GM12864 (cell line): Measurements from ENCODE around the gene SCO1.
"Not testable (repeated sequence)": the region's sequence is repeated elsewhere in the genome, so short reads cannot be mapped to it uniquely, and the experiment has no call there.

Experiments
- DNase-seq: peaks from one replicate; pipeline ENCODE4 v3.0.0-alpha.2; 2011; ENCODE audit warnings: low read depth
- H3K4me3 ChIP-seq: 2 replicates; pipeline ENCODE4 v1.5.1; 2011; ENCODE audit warnings: mild to moderate bottlenecking, low read depth, low read length, control low read depth
- CTCF ChIP-seq: IDR thresholded peaks from 2 replicates; pipeline ENCODE4 v1.5.1; 2011; ENCODE audit warnings: low read depth, mild to moderate bottlenecking, moderate library complexity, low read length, control low read depth, inconsistent platforms; ENCODE audit errors: missing control alignments

SCO1 gene

GRCh38 chr17:10731408-10731879 lies 34.1 kb upstream of the SCO1 start:
- DNase-seq: no peak
- no peak overlapping the region for H3K4me3 ChIP-seq
- no peak for TF ChIP-seq CTCF

- H3K4me3 ChIP-seq: peak overlapping the region; percentile 55
Observed at GRCh38 chr17:10730247-10730646, 32.9 kb upstream of the SCO1 start.

GRCh38 chr17:10729334-10730193 lies 32.2 kb upstream of the SCO1 start, which contains the start of gene TMEM220:
Gene TMEM220, minus strand, starts transcription at chr17:10730023. Its CDS starts 172 bp downstream, at chr17:10729851.
- DNase-seq: no peak

More at GRCh38 chr17:10730247-10730646, 32.9 kb upstream of the SCO1 start:
- not testable (repeated sequence) for DNase-seq

GRCh38 chr17:10728331-10728892 lies 31.1 kb upstream of the SCO1 start:
- no peak overlapping the region for H3K4me3 ChIP-seq
- TF ChIP-seq CTCF: no peak

More at GRCh38 chr17:10729334-10730193, 32.2 kb upstream of the SCO1 start, which contains the start of gene TMEM220:
- H3K4me3 ChIP-seq: peak within 1 kb of the TSS; percentile 55
- no peak for TF ChIP-seq CTCF

GRCh38 chr17:10727192-10727591 lies 29.9 kb upstream of the SCO1 start:
- TF ChIP-seq CTCF: no peak
- H3K4me3 ChIP-seq: no peak overlapping the region
- no peak for DNase-seq

More at GRCh38 chr17:10728331-10728892, 31.1 kb upstream of the SCO1 start:
- DNase-seq: no peak

GRCh38 chr17:10726196-10726595 lies 28.9 kb upstream of the SCO1 start:
- H3K4me3 ChIP-seq: no peak overlapping the region
- no peak for TF ChIP-seq CTCF
- DNase-seq: no peak

- TF ChIP-seq CTCF: no peak
- H3K4me3 ChIP-seq: no peak overlapping the region
- DNase-seq: no peak
Observed at GRCh38 chr17:10725262-10725661, 27.9 kb upstream of the SCO1 start.
